ENCODE data around the gene KLHL18. TPM values are rescaled to one million over a fixed set of nuclear protein-coding genes. Genes with fewer than 3 reads are reported as not detected.
A peak's percentile ranks its signal among the peaks of the same experiment; 100 is the strongest.

Gene KLHL18
- total RNA-seq, 1 donor from 2014 or later: 47.4 TPM

- H3K27me3 Mint-ChIP-seq (ENCODE audit: unreplicated experiment): peaks cover 4% of the 10 kb centered on the region
- peaks cover 22% of the 10 kb centered on the region for H3K4me1 Mint-ChIP-seq (ENCODE audit: low read depth, unreplicated experiment)
- DNase-seq: peak; percentile 99
- no peak for TF ChIP-seq CTCF (IDR thresholded peaks at IDR 0.05; ENCODE audit: partially characterized antibody, unreplicated experiment)
- peaks cover 7% of the 10 kb centered on the region for H3K9me3 Mint-ChIP-seq (ENCODE audit: unreplicated experiment)
- no peaks in the 10 kb centered on the region for H3K36me3 Mint-ChIP-seq (ENCODE audit: unreplicated experiment)
- peak within 1 kb of the TSS; percentile 99 for H3K27ac Mint-ChIP-seq (ENCODE audit: unreplicated experiment)
- H3K4me3 Mint-ChIP-seq (ENCODE audit: unreplicated experiment): peak within 1 kb of the TSS; percentile 100
Observed at GRCh38 chr3:47380601-47381316, 98.0 kb downstream of the KLHL18 start, which contains the start of gene PTPN23. PTPN23 (plus strand) TSS chr3:47381021; CDS start chr3:47381097, 76 bp downstream.

DNA sequence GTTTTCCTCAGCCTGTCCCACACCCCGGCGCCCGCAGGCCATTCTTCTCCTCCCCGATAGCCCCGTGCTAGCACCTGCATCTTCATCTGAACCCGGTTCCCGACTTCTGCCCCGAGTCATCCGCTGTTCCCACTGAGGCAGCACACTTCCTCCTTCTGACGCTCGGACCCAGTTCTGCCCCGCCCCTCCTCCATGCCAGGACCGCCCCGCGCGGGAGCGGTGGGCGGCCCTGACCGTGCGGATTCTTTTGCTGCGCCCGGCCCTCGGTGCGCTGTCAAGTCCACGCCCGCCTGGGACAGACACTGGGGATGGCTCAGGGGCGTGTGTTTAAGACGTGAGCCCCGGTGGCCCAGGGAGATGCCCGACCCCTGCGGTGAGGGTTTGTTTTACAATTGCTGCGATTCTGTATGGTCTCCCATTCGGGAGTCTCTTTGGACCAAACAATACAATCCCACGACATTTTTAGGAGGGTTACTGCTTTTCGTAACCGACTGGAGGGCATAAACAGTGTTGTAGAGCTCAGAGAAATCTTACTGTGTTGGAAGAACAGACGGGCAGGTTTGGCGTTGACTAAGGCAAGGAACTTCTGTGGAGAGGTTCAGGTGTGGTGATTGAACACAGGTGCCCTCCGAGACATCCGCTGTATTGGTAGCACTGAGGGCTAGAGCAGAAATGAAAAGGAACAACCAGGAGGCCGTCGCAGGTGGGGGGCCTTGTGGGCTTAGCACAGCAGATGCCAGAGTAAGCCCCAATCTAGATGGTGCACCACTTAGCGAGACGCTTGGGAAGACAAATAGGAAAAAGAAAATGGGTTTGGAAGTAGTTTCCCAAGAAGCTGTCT is 98.8 kb downstream of the KLHL18 start:
- peak overlapping the region; percentile 87 for H3K27ac Mint-ChIP-seq (ENCODE audit: unreplicated experiment)
- peak overlapping the region; percentile 100 for H3K4me3 Mint-ChIP-seq (ENCODE audit: unreplicated experiment)
- peak; percentile 90 for DNase-seq
- peaks cover 7% of the 10 kb centered on the region for H3K9me3 Mint-ChIP-seq (ENCODE audit: unreplicated experiment)
- H3K36me3 Mint-ChIP-seq (ENCODE audit: unreplicated experiment): no peaks in the 10 kb centered on the region
- peaks cover 24% of the 10 kb centered on the region for H3K4me1 Mint-ChIP-seq (ENCODE audit: low read depth, unreplicated experiment)
- no peak for TF ChIP-seq CTCF (IDR thresholded peaks at IDR 0.05; ENCODE audit: partially characterized antibody, unreplicated experiment)
- H3K27me3 Mint-ChIP-seq (ENCODE audit: unreplicated experiment): peaks cover 5% of the 10 kb centered on the region

GRCh38 chr3:47384425-47384824 is 101.7 kb downstream of the KLHL18 start:
- H3K4me3 Mint-ChIP-seq (ENCODE audit: unreplicated experiment): no peak overlapping the region
- no peak for DNase-seq
- no peak for TF ChIP-seq CTCF (IDR thresholded peaks at IDR 0.05; ENCODE audit: partially characterized antibody, unreplicated experiment)
- H3K9me3 Mint-ChIP-seq (ENCODE audit: unreplicated experiment): peaks cover 7% of the 10 kb centered on the region
- peaks cover 24% of the 10 kb centered on the region for H3K4me1 Mint-ChIP-seq (ENCODE audit: low read depth, unreplicated experiment)
- peaks cover 5% of the 10 kb centered on the region for H3K27me3 Mint-ChIP-seq (ENCODE audit: unreplicated experiment)
- no peaks in the 10 kb centered on the region for H3K36me3 Mint-ChIP-seq (ENCODE audit: unreplicated experiment)
- H3K27ac Mint-ChIP-seq (ENCODE audit: unreplicated experiment): no peak overlapping the region

GRCh38 chr3:47385007-47385406 is 102.3 kb downstream of the KLHL18 start:
- no peak overlapping the region for H3K27ac Mint-ChIP-seq (ENCODE audit: unreplicated experiment)
- H3K4me3 Mint-ChIP-seq (ENCODE audit: unreplicated experiment): peak overlapping the region; percentile 15
- no peak for DNase-seq
- H3K36me3 Mint-ChIP-seq (ENCODE audit: unreplicated experiment): no peaks in the 10 kb centered on the region
- peaks cover 5% of the 10 kb centered on the region for H3K27me3 Mint-ChIP-seq (ENCODE audit: unreplicated experiment)
- H3K4me1 Mint-ChIP-seq (ENCODE audit: low read depth, unreplicated experiment): peaks cover 19% of the 10 kb centered on the region
- peaks cover 4% of the 10 kb centered on the region for H3K9me3 Mint-ChIP-seq (ENCODE audit: unreplicated experiment)
- no peak for TF ChIP-seq CTCF (IDR thresholded peaks at IDR 0.05; ENCODE audit: partially characterized antibody, unreplicated experiment)

Measured in glutamatergic neuron (in vitro differentiated cells).